ENCODE measurements around the gene BCL3.

Gene BCL3

GRCh38 chr19:44792281-44792680 lies 43.8 kb downstream of the BCL3 start:
- DNase-seq (ENCODE audit: low read depth in 2 of 2): no peak

GRCh38 chr19:44794610-44795009 lies 46.1 kb downstream of the BCL3 start:
- no peak for DNase-seq (ENCODE audit: low read depth in 2 of 2)

DNA sequence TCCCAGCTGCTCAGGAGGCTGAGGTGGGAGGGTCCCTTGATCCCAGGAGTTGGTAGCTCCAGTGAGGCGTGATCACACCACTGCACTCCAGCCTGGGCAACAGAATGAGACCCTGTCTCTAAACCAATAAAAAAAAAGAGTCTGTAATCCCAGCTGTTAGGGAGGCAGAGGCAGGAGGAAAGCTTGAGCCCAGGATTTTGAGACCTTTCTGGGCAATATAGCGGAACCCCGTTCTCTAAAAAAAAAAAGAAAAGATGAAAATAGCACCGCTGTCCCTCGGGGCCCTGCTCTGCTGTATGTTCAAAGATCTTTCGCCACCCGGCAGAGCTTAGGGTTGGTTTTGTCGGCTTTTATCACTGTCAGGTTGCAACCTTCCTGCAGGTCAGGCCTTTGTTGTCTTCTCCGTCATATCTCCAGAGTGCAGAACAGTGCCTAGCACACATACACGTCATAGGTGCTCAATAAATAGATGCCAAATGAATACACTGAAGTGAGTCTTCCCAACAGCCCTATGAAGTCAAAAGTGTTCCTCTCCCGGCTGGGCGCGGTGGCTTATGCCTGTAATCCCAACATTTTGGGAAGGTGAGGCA lies 47.0 kb downstream of the BCL3 start:
- no peak for DNase-seq (ENCODE audit: low read depth in 2 of 2)

GRCh38 chr19:44796701-44797115 lies 48.2 kb downstream of the BCL3 start:
- no peak for DNase-seq (ENCODE audit: low read depth in 2 of 2)

- no peak for DNase-seq (ENCODE audit: low read depth in 2 of 2)
These were observed 51.3 kb downstream of the BCL3 start for GRCh38 chr19:44799627-44800346.

GRCh38 chr19:44800461-44800860 lies 52.0 kb downstream of the BCL3 start:
- DNase-seq (ENCODE audit: low read depth in 2 of 2): peak; percentile 59 to 78

DNA sequence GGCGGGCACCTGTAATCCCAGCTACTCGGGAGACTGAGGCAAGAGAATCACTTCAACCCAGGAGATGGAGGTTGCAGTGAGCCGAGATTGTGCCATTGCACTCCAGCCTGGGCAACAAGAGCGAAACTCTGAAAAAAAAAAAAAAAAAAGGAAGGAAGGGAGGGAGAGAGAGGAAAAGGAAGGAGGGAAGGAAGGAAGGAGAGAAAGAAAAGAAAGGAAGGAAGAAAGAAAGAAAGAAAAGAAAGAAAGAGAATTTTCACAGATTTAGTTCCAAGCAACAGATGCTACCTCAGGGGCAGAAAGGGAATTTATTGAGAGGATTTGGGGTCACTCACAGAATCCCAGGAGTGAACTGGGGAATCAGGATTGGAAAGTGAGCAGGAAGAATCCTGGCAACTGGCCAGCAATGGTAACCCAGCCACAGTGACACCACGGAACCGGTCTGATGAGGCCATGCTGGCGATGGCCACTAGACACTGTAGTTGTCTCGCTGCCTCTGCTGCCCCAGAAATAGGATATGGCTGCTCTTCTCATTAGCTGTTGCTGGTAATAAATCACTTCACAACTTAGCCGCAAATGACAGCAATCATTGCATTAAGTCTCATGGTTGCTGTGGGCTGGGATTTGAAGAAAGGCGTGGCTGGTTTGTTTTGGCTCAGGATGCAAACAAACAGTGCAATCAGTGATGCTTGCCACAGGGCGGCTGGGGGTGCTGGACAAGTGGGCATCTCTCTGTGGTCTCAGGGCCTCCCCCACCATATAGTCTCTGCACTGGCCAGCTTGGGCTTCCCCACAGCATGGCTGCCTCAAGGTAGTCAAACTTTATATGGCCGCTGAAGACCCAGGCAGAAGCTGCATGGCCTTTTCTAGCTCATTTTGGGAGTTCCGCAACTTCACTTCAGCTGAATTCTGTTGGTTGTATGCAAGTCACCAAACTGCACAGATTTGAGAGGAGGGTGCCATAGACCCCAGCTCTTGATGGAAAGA lies 55.2 kb downstream of the BCL3 start:
- no peak for DNase-seq (ENCODE audit: low read depth in 2 of 2)

- DNase-seq (ENCODE audit: low read depth in 2 of 2): no peak
These were observed 57.8 kb downstream of the BCL3 start for GRCh38 chr19:44806291-44806690.

DNA sequence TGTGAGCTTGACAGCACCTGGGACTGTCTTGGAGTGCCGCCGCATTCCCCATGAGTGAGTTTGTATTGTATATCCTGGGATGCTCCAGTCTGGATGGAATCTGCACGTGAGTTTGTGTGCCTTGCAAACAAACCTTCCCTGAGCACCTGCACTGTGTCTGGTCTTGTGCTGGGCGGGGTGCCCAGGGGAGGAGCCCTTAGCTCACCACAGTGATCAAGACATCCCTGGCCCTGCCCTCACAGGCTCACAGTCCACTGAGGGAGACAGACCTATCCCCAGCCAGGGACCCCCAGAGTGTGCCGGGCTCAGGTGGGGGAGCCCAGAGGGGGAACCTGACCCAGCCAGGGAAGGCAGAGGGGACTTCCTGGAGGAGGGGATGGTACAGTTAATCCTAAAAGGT lies 58.7 kb downstream of the BCL3 start:
- no peak for DNase-seq (ENCODE audit: low read depth in 2 of 2)

- no peak for DNase-seq (ENCODE audit: low read depth in 2 of 2)
These were observed 59.3 kb downstream of the BCL3 start for GRCh38 chr19:44807652-44808462.

DNA sequence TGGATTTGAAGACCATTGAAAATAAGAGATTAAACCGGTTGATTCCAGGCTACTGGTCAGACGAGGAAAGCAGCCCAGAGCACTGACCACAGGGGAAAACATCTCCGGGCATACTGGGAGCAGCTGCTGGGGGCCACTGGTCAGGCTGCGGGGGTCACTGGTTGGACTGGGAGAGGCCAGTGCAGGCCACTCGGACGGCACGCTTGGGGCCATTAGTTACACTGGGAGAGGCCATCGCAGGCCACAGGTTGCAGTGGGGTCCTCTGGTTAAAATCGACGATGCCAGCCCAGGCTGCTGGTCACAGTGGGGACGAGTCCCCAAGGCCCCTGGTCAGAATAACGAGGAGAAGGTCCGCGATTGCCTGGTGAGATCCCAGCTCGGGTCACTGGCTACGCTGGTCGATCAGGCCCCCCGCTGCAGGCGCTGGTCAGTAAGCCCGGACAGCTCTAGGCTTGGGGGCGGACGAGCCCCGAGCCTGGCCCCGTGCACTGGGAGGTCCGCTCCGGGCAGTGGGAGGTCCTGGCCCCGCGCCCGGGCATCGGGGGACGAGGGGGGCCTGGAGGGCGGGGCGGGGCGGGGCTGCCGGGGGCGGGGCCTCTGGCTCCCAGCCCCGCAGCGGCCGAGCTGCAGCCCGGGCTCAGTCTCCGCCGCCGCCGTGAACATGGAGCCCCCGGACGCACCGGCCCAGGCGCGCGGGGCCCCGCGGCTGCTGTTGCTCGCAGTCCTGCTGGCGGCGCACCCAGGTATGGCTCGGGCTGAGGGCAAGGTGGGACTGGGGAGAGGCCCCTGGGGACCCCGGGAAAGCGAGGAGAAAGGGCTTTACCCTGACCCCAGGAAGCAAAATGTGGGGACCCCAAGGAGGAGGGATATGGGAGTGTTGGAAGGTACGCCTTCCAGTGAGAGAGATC lies 60.2 kb downstream of the BCL3 start, which contains the start of gene BCAM:
TSS of gene BCAM (plus strand) at position 641 of the 909 bp plus-strand sequence. CDS start at position 663, 22 bp downstream.
- no peak for DNase-seq (ENCODE audit: low read depth in 2 of 2)

All from stimulated activated CD4-positive, alpha-beta T cell treated with anti-CD3 and anti-CD28 coated beads, Interleukin-12 subunit alpha, Interleukin-12 subunit beta, amount 100 ng/mL, for 24 hours (primary cell).